CD4-positive, alpha-beta T cell (primary cell): Measurements from ENCODE around the gene CST11. TPM values are rescaled to one million over a fixed set of nuclear protein-coding genes. Genes with fewer than 3 reads are reported as not detected.

Experiments
- ATAC-seq: fragments of 200-7000 bp; cut with Tn5 transposase; one replicate; pipeline ENCODE4 v1.10.0; 2022; ENCODE audit warnings: mild to moderate bottlenecking; ENCODE audit not compliant: poor library complexity
- CTCF ChIA-PET: fragments of 350-600 bp; sonication (Branson Sonifier 250); formaldehyde crosslinking; loops from one replicate; lab custom pipeline; 2021; ENCODE audit warnings: antibody characterized with exemption, inconsistent platforms; lab: Charles Lee
- POLR2A ChIA-PET: fragments of 350-600 bp; sonication (Branson Sonifier 250); formaldehyde crosslinking; loops from one replicate; lab custom pipeline; 2021; ENCODE audit warnings: antibody characterized with exemption, inconsistent platforms; lab: Charles Lee
- DNase-seq, 14 experiments: peaks; one replicate each; pipeline ENCODE4 v3.0.0-alpha.2; 2013 to 2020; ENCODE audit warnings: mixed read lengths in 2 of 14
- H3K27ac ChIP-seq, 2 donors: one replicate each; pipeline versions ENCODE4 v1.5.1 to v1.7.0; 2013; ENCODE audit warnings: low read length in 2 of 2, low read depth in 1 of 2, mild to moderate bottlenecking in 1 of 2
- H3K27me3 ChIP-seq, 2 experiments: 1 replicate in 1 of 2; 2 replicates in 1 of 2; pipeline versions ENCODE4 v1.6.1 to v1.7.0; 2013; ENCODE audit warnings: low read length in 2 of 2, control low read depth in 1 of 2, mild to moderate bottlenecking in 1 of 2, moderate library complexity in 1 of 2; ENCODE audit not compliant: insufficient read depth in 2 of 2, control insufficient read depth in 1 of 2
- H3K36me3 ChIP-seq: one replicate; pipeline ENCODE4 v1.6.1; 2013; ENCODE audit warnings: low read length, control low read depth; ENCODE audit not compliant: insufficient read depth
- H3K4me1 ChIP-seq: one replicate; pipeline ENCODE4 v1.6.1; 2013; ENCODE audit warnings: low read length, control low read depth; ENCODE audit not compliant: insufficient read depth
- H3K4me3 ChIP-seq: one replicate; pipeline ENCODE4 v1.5.1; 2013; ENCODE audit warnings: mild to moderate bottlenecking, low read length, moderate library complexity
- H3K9me3 ChIP-seq, 2 experiments: 1 replicate in 1 of 2; 2 replicates in 1 of 2; pipeline versions ENCODE4 v1.6.1 to v1.7.0; 2013; ENCODE audit warnings: low read length in 2 of 2, mild to moderate bottlenecking in 2 of 2, control low read depth in 1 of 2, moderate library complexity in 1 of 2; ENCODE audit not compliant: control insufficient read depth in 1 of 2, insufficient read depth in 1 of 2
- H3K27ac Mint-ChIP-seq: one replicate; pipeline ENCODE4 v1.8.0; 2020; ENCODE audit warnings: mixed read lengths
- H3K27me3 Mint-ChIP-seq: one replicate; pipeline ENCODE4 v1.8.0; 2021; ENCODE audit warnings: mixed read lengths
- H3K36me3 Mint-ChIP-seq: one replicate; pipeline ENCODE4 v1.8.0; 2021; ENCODE audit warnings: low read depth, mixed read lengths
- H3K4me1 Mint-ChIP-seq: one replicate; pipeline ENCODE4 v1.8.0; 2021; ENCODE audit warnings: low read depth, mixed read lengths
- H3K4me3 Mint-ChIP-seq: one replicate; pipeline ENCODE4 v1.8.0; 2020; ENCODE audit warnings: mild to moderate bottlenecking, mixed read lengths
- H3K9me3 Mint-ChIP-seq: one replicate; pipeline ENCODE4 v1.8.0; 2020; ENCODE audit warnings: mixed read lengths
- CTCF ChIP-seq: fragments of 200-600 bp; IDR thresholded peaks from one replicate; pipeline ENCODE4 v1.8.0; 2022; ENCODE audit warnings: antibody characterized with exemption, mild to moderate bottlenecking
- intact Hi-C, 2 experiments: fragments of 100-400 bp; cut with DNase I in 1 of 2; cut with micrococcal nuclease in 1 of 2; formaldehyde crosslinking; loops; one replicate each; pipeline versions ENCODE4 v1.15.1 to v1.9.0; 2023 to 2025; cut with DNase I, micrococcal nuclease
- total RNA-seq, 174 experiments: library from RNA in 2 of 174; stranded (reverse) in 2 of 174; gene quantifications; one replicate each; pipeline ENCODE4 v1.2.3 and lab custom pipeline; 2021 to 2026

CST11 gene
- total RNA-seq, 2 experiments from 2014 or later = not detected

GRCh38 chr20:23404196-23404595 is 48.5 kb downstream of the CST11 start:
- Histone ChIP-seq H3K4me3 (no peak overlapping the region), H3K27me3 (no peaks in the 10 kb centered on the region), H3K4me1 (peaks cover 11% of the 10 kb centered on the region), H3K36me3 (peaks cover 19% of the 10 kb centered on the region), H3K27ac (no peak overlapping the region), H3K9me3 (no peaks in the 10 kb centered on the region)
- DNase-seq (no peak), ATAC-seq (no peak)
- ChIA-PET POLR2A (no interaction called here), CTCF (no interaction called here)
- H3K27ac Mint-ChIP-seq = no peak overlapping the region
- H3K4me1 Mint-ChIP-seq = peaks cover 34% of the 10 kb centered on the region
- no peak overlapping the region for H3K4me3 Mint-ChIP-seq
- peaks cover 27% of the 10 kb centered on the region for H3K36me3 Mint-ChIP-seq
- intact Hi-C loops = no loop called here
- TF ChIP-seq CTCF = no peak
- H3K27me3 Mint-ChIP-seq = no peaks in the 10 kb centered on the region
- no peaks in the 10 kb centered on the region for H3K9me3 Mint-ChIP-seq

- Mint-ChIP-seq H3K36me3 (peaks cover 30% of the 10 kb centered on the region), H3K27ac (no peak overlapping the region), H3K9me3 (no peaks in the 10 kb centered on the region), H3K4me1 (peaks cover 36% of the 10 kb centered on the region), H3K4me3 (no peak overlapping the region), H3K27me3 (no peaks in the 10 kb centered on the region)
- TF ChIP-seq CTCF = no peak
- Histone ChIP-seq H3K27ac (no peak overlapping the region), H3K36me3 (peaks cover 19% of the 10 kb centered on the region), H3K4me3 (no peak overlapping the region), H3K9me3 (no peaks in the 10 kb centered on the region), H3K4me1 (peaks cover 8% of the 10 kb centered on the region), H3K27me3 (no peaks in the 10 kb centered on the region)
- DNase-seq = no peak
- intact Hi-C loops = no loop called here
- POLR2A ChIA-PET = no interaction called here
- ATAC-seq = no peak
- CTCF ChIA-PET = no interaction called here
Measured at GRCh38 chr20:23403751-23404150, 48.9 kb downstream of the CST11 start.

GRCh38 chr20:23401051-23401450 is 51.6 kb downstream of the CST11 start:
- no peaks in the 10 kb centered on the region for H3K27me3 Mint-ChIP-seq
- H3K36me3 Mint-ChIP-seq = peaks cover 43% of the 10 kb centered on the region
- no peak overlapping the region for H3K4me3 Mint-ChIP-seq
- DNase-seq = no peak
- POLR2A ChIA-PET = no interaction called here
- peaks cover 14% of the 10 kb centered on the region for H3K4me1 Mint-ChIP-seq
- intact Hi-C loops = no loop called here
- Histone ChIP-seq H3K9me3 (no peaks in the 10 kb centered on the region), H3K4me3 (no peak overlapping the region), H3K27ac (no peak overlapping the region), H3K4me1 (peaks cover 5% of the 10 kb centered on the region), H3K27me3 (no peaks in the 10 kb centered on the region), H3K36me3 (peaks cover 19% of the 10 kb centered on the region)
- CTCF ChIA-PET = no interaction called here
- ATAC-seq = no peak
- no peaks in the 10 kb centered on the region for H3K9me3 Mint-ChIP-seq
- no peak for TF ChIP-seq CTCF
- no peak overlapping the region for H3K27ac Mint-ChIP-seq

Other genes with a start within 250 kb of the CST11 start
- 10 to 100 TPM; 55.4 to 57.1 TPM for gene NXT1, start 102.1 kb downstream of the CST11 start, total RNA-seq
- 10 to 100 TPM; 38.1 to 43.6 TPM for gene GZF1, start 90.7 kb downstream of the CST11 start, total RNA-seq
- 1 to 10 TPM; 7.5 to 8.9 TPM for gene NAPB, start 31.4 kb downstream of the CST11 start, total RNA-seq
- not detected for gene CSTL1, start 13.2 kb downstream of the CST11 start, total RNA-seq
- not detected for gene CST8, start 38.2 kb upstream of the CST11 start, total RNA-seq
- gene CST9L, start 115.6 kb upstream of the CST11 start, total RNA-seq = not detected
- gene CST9, start 153.0 kb upstream of the CST11 start, total RNA-seq = not detected
- gene CST3, start 185.1 kb upstream of the CST11 start, total RNA-seq = 10 to 100 TPM; 21.8 to 24.2 TPM
- not detected for gene CST4, start 236.2 kb upstream of the CST11 start, total RNA-seq